ENCODE data around the gene SLC6A3. TPM values are rescaled to one million over a fixed set of nuclear protein-coding genes. Genes with fewer than 3 reads are reported as not detected.

The SLC6A3 gene
- total RNA-seq, 1 donor from 2014 or later = 0.57 TPM

DNA sequence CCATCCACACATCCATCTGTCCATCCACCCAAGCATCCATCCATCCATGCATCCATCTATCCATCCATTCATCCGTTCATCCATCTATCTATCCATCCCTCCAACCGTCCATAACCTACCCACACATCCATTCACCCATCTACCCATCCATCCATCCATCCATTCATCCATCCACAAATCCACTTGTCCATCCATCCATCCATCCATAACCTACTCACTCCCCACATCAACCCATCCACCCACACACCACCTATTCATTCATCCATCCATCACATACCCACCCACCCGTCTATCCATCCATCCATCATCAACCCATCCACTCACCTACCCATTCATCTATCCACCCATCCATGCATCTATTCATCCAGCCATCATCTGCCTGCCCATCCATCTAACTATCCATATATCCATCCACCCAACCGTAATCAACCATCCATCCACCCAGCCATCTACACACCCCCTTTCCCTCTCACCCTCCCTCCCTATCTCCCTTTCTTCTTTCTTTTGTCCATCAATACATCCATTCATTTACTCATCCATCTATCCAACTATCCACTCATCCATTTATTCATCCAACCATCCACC lies 56.8 kb downstream of the SLC6A3 start:
- DNase-seq (ENCODE audit: low spot score) = no peak

DNA sequence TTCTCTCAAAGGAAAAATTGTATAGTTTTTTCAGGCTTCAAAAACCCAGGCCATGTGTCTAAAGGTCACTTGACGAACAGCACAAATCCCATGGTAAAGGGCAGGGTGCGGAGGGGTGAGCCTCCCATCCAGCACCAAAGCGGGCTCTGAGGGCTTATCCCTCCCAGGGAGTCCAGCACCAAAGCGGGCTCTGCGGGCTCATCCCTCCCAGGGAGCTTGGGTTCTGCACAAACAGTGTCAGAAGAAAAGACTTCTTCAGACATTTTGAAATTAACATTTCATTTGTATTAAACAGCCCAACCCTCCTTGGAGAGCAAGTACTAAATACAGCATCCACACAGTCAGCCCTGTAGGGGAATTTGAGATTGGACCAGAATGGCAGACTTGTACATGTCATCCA lies 57.4 kb downstream of the SLC6A3 start:
- no peak for DNase-seq (ENCODE audit: low spot score)

DNA sequence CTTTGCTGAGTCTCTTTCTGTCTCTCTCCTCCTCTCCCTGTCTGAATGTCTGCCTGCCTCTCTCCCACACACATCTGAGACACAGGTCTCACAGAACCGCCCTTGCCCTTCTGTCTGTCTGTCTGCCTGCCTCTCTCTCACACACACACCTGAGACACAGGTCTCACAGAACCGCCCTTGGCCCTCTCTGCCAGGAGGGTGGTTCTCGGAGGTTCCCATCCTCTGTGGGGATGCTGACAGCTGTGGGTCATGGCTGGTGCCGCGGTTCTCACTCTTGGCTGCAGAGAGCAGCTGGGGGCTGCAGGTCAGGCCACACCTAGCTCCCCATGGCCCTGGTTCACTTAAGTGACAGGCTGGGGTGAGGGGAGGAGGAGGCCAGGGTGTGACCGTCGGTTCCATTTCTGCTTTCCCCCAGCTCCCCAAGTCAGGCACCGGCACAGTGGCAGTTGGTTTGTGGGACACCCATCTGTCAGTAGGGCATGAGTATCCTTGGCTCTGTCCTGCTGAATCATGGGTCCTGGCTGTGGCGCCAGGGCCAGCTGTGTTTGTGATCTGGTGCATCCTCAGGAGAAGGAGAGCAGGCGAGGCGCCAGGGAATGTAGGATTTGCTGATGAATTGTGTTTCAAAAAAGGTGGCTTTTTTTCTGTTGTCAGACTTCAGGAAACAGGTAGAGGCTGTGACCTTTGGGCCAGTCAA lies 58.0 kb downstream of the SLC6A3 start:
- no peak for DNase-seq (ENCODE audit: low spot score)

DNA sequence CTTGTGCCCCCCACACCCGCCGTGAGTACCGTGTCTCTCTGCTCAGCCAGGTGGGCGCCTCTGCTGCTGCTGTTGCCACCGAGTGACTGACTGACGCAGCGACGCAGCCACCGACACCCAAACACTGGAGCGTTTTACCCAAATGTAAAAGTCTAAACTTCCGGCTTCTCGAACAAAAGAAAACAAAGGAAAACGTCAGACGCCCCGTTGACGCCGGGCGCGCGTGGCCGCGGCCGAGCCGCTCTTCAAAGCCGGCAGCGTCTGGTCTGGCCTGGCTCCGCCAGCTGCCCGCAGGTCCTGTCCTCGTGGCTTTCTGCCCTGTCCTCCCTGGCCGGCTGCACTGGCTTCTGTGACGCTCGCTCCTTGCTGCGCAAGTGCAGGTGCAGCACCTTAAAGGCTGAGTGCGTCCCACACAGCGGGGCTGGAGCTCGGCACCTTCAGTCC lies 58.9 kb downstream of the SLC6A3 start:
- peak; percentile 73 for DNase-seq (ENCODE audit: low spot score)

DNA sequence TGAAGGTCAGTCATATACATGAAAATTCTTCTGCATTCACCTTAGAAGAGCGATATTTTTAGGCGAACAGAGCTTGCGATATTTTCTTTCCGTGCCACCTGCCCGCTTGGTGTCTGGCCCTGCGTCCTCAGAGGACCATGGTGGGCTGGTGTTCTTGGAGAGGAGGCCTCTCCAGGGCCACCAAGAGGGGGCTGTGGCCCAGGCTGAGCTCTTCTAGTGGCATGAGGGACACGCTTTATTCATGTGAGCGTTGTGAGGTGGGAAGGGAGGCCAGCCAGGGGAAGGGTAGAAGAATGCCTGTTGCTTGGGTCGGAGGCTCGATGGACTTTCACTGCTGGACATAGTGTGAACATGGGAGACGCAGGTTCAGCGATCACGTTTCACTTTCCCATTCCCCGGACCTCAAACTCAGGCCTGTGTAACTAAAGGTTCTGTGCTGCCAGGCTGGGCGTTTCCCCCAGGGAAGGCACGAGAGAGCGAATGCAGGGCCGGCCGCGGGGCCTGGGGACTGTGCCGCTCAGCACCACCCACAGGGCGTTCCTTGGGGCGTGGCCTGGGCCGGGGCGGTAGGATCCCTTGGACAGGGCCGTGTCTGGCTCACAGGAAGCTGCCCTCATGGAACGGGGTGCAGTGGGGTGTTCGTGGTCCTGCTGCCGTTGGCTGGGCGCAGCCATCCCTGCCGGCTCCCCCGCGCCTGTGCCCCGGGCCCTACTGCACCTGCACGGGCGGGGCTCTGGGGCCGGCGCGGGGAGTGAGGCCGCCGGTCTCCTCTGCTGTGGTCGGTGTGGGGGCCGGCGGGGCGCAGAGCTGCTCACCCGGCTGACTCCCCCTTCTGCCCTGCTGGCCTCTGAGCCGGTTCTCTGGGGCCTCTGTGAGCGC lies 59.6 kb downstream of the SLC6A3 start:
- peak; percentile 91 for DNase-seq (ENCODE audit: low spot score)

DNA sequence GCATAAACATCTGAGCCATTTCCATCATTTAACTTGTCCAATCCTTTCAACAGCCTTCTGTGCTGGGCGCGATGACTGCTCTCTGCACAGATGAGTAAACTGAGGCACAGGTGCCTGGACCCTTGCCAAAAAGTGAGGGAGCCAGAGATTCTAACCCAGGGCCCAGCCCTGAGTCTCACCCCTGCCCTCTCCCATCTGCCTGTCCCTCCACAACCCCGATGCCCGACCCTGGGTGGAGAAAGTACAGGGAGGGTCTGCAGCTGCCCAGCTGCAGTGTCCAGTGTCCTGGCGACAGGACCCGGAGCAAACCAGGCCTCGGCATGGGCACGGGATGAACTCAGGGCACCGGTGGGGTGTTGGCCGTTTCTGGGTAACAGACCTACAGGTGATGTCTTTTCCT lies 60.7 kb downstream of the SLC6A3 start:
- no peak for DNase-seq (ENCODE audit: low spot score)

DNA sequence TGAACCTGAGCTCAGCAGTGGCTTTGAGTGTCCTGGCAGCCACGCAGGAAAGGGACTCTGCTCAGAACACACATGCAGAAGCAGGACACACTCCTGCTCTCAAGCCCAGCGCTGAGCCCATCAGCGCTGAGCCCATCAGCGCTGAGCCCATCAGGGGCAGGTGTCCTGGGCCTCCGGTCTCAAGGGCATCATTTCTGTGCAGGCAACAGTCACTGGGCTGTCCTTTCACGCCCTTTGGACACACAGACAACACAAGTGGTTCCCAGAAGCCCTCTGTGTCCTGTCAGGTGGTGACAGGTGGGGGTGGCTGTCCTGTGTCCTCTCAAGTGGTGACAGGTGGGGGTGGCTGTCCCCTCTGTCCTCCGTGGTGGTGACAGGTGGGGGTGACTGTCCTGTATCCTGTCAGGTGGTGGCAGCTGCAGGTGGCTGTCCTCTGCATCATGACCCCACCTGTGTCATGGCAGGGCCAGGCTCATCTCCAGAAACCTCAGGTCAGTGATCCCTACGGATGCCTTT lies 61.3 kb downstream of the SLC6A3 start:
- DNase-seq (ENCODE audit: low spot score) = no peak

DNA sequence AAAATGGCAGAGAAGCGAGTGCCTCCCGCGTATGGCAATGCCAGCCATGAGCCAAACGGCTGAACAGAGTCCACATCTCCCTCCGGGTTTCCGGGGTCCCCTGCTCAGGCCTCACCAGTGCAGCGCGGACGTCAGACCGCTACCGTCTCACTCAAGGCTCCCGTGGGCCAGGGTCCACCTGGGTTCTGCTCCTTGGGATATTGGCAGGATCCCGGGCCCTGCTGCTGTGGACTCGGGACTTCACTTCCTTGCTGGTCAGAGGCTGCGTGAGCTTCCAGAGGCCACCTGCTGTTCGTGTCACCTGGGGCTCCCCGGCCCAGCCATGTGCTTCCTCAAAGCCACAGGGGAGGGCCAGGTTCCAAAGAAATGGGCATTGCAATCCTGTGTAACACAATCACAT lies 61.9 kb downstream of the SLC6A3 start:
- no peak for DNase-seq (ENCODE audit: low spot score)

DNA sequence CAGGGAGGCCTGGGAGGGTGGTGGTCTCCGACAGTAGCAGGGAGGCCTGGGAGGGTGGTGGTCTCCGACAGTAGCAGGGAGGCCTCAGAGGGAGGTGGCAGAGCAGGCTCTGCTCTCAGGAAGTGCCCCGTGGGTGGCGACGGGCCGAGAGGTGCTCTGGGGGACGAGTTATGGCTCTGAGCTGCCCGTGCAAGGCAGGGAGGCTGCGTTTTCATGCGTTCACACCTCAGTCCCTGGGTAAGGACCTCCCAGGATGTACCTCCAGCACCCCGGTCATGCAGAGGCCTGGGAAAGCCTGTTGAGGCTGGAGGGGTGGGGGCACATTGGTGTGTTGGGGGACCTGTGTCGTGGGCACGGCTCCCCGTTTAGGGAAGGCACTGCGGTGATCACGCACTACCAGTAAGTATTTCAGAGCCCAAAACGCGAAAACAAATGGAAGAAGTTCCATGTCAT lies 63.0 kb downstream of the SLC6A3 start:
- no peak for DNase-seq (ENCODE audit: low spot score)

DNA sequence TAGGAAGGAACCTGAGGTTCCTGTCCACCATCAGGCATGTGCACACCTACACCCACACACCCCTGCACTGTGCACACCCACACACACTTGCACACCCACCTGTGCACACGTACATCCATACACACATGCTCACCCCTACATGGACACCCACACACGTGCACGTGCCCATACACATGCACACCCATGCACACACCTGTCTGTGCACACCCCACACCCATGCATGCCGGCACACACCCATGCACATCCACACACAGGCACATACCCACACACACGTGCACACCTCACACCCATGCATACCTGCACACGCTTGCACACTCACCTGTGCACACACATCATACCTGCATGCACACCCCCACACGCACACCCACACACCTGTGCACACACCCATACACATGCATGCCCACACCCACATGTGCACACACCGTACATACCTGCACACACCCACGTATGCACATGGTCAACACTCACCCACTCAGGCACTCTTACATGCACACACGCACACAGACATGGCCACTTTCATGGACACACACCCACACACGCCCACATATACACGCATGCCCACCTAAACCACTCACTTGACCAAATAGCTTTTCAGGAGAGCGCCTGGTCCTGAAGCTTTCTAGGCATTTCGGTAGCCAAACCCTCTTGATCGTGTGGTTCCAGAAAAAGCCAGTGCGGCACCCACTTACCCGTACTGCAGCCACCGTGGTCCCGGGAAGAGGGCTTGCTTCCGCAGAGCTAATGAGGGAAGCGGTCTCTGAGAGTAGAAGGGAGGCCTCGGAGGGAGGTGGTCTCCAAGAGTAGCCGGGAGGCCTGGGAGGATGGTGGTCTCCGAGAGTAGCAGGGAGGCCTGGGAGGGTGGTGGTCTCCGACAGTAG lies 63.6 kb downstream of the SLC6A3 start:
- no peak for DNase-seq (ENCODE audit: low spot score)

DNA sequence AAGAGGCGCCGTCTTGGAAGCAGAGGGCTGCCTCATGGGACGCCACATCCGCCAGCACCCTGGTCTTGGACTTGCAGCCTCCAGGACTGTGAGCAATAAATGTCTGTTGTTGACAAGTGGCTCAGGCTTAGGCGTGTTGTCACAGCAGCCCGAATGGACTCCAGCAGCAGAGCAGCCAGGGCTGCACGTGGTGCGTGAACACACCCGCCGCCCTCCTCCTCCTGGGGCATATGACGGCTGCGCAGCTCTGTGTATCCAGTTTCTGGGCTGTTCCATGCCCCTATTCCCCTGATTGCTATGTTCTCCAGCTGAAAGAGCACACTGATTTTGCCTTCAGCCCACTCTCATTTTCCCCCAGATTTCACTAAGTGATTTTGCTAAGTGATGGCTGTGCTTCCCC lies 64.3 kb downstream of the SLC6A3 start:
- DNase-seq (ENCODE audit: low spot score) = no peak

DNA sequence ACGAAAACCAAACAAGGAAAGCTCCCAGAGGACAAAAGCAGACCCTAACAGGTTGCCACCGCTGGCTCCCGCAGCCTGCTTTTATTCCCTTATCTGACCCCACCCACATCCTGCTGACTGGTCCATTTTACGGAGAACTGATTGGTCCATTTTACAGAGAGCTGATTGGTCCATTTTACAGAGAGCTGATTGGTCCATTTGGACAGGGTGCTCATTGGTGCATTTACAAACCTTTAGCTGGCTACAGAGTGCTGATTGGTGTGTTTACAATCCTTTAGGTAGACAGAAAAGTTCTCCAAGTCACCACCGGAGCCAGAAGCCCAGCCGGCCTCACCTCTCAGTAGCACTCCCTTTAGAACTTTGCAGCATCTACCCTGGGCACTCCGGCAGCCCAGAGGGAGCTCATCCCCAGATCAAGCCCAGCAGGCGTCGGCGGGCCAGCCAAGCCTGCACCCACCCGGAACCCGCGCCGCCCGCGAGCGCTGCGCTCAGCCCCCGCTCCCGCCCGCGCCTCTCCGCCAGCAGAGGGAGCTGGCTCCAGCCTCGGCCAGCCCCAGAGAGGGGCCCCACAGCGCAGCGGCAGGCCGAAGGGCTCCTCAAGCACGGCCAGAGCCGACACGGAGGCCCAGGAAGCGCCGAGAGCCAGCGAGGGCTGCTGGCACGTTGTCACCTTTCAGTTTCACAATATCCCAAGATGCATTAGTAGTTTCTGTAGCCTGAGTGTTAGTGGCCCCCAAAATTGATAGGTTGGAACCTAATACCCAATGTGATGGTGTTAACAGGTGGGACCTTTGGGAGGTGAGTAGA lies 65.0 kb downstream of the SLC6A3 start:
- DNase-seq (ENCODE audit: low spot score) = peak; percentile 51

DNA sequence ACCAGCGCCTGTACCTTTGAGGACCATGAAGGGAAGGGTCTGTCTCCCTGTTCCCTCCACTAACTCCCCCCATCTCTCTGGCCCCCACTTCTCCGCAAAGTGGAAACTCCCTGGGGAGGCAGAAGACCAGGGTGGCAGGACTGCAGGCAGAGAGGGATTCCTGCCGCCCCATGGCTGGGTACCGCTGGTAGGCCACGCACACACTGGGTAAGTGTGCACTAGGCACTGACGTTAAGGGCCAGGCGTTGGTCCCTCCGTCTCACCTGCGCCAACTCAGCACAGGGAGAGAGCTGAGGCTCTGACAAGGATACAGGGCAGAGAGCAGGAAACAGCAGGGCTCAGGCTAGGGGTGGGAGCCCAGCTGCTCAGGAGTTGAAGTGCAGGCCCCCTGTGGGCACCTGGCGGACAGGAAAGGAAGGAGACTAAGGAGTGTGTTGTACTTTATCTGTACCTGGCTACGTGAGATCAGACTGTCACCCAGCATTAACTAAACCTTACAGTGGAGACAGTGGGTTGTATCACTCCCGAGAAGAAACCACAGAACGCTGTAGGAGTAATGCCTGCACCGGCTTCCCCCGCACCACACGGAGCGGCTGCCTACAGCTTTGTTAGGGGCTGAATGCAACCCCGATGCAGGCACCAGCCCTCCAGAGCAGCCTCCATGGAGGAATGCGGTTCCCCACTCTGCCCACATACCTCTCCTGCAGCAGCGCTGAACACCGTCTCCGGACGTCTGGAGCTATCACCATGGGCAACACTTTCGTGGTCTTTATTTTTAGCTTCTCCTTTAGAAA lies 66.2 kb downstream of the SLC6A3 start:
- DNase-seq (ENCODE audit: low spot score) = no peak

DNA sequence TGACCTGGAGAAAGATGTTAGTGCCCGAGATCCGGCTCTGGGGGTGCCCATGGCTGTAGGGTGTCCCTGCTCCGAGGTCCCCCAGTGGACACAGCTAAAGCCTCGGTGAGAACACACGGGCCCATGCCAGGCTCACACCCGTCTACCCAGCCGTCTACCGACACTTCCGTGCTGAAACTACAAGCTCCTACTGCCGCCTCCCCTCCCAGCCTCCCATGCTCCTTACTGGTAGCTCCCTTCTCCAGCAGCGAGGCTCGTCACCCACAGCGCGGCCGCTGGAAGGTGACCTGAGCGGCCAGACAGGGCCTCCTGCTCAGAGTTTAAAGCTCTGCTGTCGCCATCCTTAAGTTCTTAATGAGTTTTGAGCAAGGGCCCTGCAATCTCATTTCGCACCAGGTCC lies 67.1 kb downstream of the SLC6A3 start:
- DNase-seq (ENCODE audit: low spot score) = no peak

DNA sequence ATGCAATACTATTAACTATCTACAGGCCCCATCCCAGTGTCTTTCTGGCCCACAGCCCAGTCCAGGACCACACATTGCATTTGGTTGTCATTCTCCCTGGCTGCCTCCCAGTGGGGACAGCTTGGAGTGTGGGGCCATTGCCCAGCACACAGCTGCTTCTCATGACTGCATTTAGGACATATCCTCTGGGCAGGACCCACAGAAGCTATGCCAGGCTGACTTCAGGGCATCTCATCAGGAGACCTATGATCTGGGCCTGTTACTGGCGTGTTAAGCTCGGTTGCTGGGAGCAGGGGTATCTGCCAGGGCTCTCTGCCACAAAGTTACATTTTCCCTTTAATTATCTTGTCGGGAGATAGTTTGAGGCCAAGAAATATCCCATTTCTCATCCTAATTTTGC lies 68.3 kb downstream of the SLC6A3 start:
- DNase-seq (ENCODE audit: low spot score) = no peak

DNA sequence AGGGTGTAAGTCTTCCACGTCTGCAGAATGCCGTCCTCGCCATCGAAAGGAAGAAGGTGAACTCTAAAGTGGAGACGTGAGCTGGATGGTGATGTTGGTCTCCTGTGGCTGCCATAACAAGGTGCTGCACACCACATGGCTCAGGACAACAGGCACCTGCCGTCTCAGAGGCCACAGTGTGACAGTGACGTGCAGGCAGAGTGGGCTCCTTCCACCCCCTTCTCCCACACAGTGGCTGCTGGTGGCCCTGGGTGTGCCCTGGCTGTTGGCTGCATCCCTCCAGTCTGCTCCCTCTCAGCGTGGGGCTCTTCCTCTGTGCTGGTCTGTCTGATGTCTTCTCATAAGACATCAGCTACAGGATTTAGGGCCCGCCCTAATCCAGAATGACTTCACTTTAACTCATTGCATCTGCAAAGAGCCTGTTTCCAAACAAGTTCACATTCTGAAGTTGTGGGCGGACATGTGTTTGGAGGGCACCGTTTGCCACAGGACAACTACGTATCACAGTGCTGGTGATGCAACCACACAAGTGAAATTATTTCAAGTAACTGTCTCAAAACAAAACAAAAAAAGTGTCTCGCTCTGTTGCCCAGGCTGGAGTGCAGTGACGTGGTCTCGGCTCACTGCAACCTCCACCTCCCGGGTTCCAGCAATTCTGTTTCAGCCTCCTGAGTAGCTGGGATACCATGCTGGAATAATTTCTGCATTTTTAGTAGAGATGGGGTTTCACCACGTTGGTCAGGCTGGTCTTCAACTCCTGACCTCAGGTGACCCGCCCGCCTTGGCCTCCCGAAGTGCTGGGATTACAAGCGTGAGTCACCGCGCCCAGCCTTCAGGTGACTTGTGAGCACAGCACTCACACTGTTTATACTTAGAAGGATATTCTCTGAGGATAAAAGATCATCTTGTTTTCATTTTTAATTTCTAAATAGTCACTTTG lies 69.1 kb downstream of the SLC6A3 start:
- DNase-seq (ENCODE audit: low spot score) = no peak

DNA sequence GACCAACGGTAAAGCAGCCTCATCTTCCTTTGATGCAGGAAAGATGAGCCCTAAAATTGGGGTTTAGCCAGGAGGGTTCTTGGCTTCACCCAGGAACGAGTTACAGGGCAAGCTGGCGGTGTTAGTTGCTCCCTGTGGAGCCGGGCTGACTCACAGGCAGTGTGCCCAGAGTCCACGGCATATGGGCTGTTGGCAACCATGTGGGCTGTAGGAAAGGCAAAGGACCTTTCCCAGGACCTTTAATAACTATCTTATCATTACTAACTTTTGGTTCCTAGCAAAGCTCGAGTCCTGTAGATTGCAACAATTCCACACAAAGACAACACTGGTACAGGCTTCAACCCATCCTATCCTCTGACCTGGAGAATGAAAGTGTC lies 70.6 kb downstream of the SLC6A3 start:
- no peak for DNase-seq (ENCODE audit: low spot score)

DNA sequence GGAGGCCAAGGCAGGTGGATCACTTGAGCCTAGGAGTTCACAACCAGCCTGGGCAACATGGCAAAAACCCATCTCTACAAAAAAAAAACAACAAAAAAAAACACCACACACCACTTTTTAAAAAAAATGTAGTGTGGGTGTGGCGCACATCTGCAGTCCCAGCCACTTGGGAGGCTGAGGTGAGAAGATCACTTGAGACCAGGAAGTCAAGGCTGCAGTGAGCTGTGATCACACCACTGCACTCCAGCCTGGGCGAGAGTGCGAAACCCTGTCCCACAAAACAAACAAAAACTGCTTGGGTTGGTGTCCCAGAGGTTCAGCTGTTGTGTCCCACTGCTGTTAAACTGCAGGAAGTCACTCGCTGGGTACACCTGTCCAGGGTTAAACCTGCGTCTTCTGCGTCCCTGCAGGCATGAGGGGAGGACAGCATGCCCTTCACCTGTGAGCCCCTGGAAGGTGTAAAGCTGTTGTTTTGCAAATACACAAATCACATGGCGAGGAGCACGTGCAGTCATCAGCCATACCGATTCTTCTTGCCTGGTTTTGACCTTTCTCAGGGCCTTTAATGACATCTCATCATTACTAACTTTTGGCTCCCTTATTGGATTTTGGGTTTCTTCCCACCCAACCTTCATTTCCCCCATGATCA lies 71.1 kb downstream of the SLC6A3 start:
- no peak for DNase-seq (ENCODE audit: low spot score)
